ENCODE data around the gene MAP3K5. TPM values are rescaled to one million over a fixed set of nuclear protein-coding genes. Genes with fewer than 3 reads are reported as not detected.
"Not testable (repeated sequence)": the region's sequence is repeated elsewhere in the genome, so short reads cannot be mapped to it uniquely, and the experiment has no call there.

The MAP3K5 gene
- total RNA-seq, 2 donors from 2014 or later = 6.7 to 11.9 TPM

- Histone ChIP-seq H3K27me3 (no peaks in the 10 kb centered on the region), H3K4me1 (peaks cover 0 to 18% of the 10 kb centered on the region in 2 donors), H3K9me3 (no peaks in the 10 kb centered on the region), H3K4me3 (no peak overlapping the region), H3K27ac (peak overlapping the region in 1 of 2 donors; percentile 67), H3K36me3 (no peaks in the 10 kb centered on the region)
- no peak for DNase-seq (ENCODE audit: low spot score)
- no peak for TF ChIP-seq CTCF (IDR thresholded peaks at IDR 0.05)
These were observed 204.8 kb downstream of the MAP3K5 start for GRCh38 chr6:136587527-136587926.

GRCh38 chr6:136586295-136586694, 206.0 kb downstream of the MAP3K5 start:
- Histone ChIP-seq H3K27ac (peak overlapping the region; percentile 59 to 67), H3K9me3 (no peaks in the 10 kb centered on the region), H3K4me1 (peaks cover 0 to 18% of the 10 kb centered on the region in 2 donors), H3K27me3 (no peaks in the 10 kb centered on the region), H3K4me3 (no peak overlapping the region), H3K36me3 (no peaks in the 10 kb centered on the region)
- DNase-seq (ENCODE audit: low spot score) = no peak
- TF ChIP-seq CTCF (IDR thresholded peaks at IDR 0.05) = no peak

- Histone ChIP-seq H3K27ac (peak overlapping the region; percentile 7 to 67), H3K4me1 (peaks cover 0 to 18% of the 10 kb centered on the region in 2 donors)
- not testable (repeated sequence) for H3K4me3 ChIP-seq; H3K36me3 ChIP-seq; H3K9me3 ChIP-seq; H3K27me3 ChIP-seq; DNase-seq (ENCODE audit: low spot score)
These were observed 206.8 kb downstream of the MAP3K5 start for GRCh38 chr6:136585523-136585922.

- peaks cover 0 to 18% of the 10 kb centered on the region in 2 donors for H3K4me1 ChIP-seq
- H3K9me3 ChIP-seq; H3K27ac ChIP-seq; DNase-seq (ENCODE audit: low spot score); H3K27me3 ChIP-seq; H3K36me3 ChIP-seq; H3K4me3 ChIP-seq: not testable (repeated sequence)
These were observed 208.0 kb downstream of the MAP3K5 start for GRCh38 chr6:136584290-136584689.

- H3K9me3 ChIP-seq = no peaks in the 10 kb centered on the region
- peak overlapping the region; percentile 46 to 54 for H3K27ac ChIP-seq
- H3K4me1 ChIP-seq = peaks cover 0 to 18% of the 10 kb centered on the region in 2 donors
- TF ChIP-seq CTCF (IDR thresholded peaks at IDR 0.05) = peak; percentile 56 to 70
- DNase-seq (ENCODE audit: low spot score) = no peak
- H3K36me3 ChIP-seq = peaks cover 4% of the 10 kb centered on the region
- H3K4me3 ChIP-seq = no peak overlapping the region
- H3K27me3 ChIP-seq = no peaks in the 10 kb centered on the region
These were observed 209.4 kb downstream of the MAP3K5 start for GRCh38 chr6:136582711-136583471.

- H3K27ac ChIP-seq = no peak overlapping the region
- DNase-seq (ENCODE audit: low spot score) = no peak
- H3K9me3 ChIP-seq = no peaks in the 10 kb centered on the region
- peaks cover 4% of the 10 kb centered on the region for H3K36me3 ChIP-seq
- H3K4me3 ChIP-seq = no peak overlapping the region
- H3K4me1 ChIP-seq = peaks cover 0 to 6% of the 10 kb centered on the region in 2 donors
- no peak for TF ChIP-seq CTCF (IDR thresholded peaks at IDR 0.05)
- H3K27me3 ChIP-seq = no peaks in the 10 kb centered on the region
These were observed 212.5 kb downstream of the MAP3K5 start for GRCh38 chr6:136579800-136580199.

DNA sequence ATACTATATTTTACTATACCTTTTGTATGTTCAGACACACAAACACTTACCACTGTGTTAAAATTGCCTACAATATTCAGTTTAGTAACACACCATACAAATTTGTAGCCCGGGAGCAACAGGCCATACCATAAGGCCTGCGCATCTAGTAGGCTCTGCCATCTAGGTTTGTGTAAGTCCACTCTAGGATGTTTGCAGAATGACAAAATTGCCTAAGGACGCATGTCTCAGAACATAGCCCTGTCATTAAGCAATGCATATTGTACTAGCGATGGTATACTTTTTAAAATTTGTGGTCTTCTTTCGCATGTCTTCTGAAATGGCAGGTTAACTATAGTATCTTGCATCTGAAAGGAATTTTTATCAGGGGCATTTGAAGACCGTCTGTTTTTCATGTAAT, 215.5 kb downstream of the MAP3K5 start:
- DNase-seq (ENCODE audit: low spot score) = no peak
- no peak overlapping the region for H3K27ac ChIP-seq
- H3K4me1 ChIP-seq = no peaks in the 10 kb centered on the region
- H3K9me3 ChIP-seq = peaks cover 0 to 2% of the 10 kb centered on the region in 2 donors
- TF ChIP-seq CTCF (IDR thresholded peaks at IDR 0.05) = no peak
- no peaks in the 10 kb centered on the region for H3K27me3 ChIP-seq
- H3K4me3 ChIP-seq = no peak overlapping the region
- peaks cover 4% of the 10 kb centered on the region for H3K36me3 ChIP-seq
